ENCODE data around the gene MIOS. TPM values are rescaled to one million over a fixed set of nuclear protein-coding genes. Genes with fewer than 3 reads are reported as not detected.

Gene MIOS
- total RNA-seq, 4 donors from 2014 or later = 8.4 to 41.9 (median 26.1) TPM

- no peaks in the 10 kb centered on the region for H3K36me3 ChIP-seq
- 52 to 55% methylated on average over 2 of the region's 2 CpGs for WGBS, 2 donors (ENCODE audit: low coverage in 1 of 2)
- TF ChIP-seq, protein P1, sequence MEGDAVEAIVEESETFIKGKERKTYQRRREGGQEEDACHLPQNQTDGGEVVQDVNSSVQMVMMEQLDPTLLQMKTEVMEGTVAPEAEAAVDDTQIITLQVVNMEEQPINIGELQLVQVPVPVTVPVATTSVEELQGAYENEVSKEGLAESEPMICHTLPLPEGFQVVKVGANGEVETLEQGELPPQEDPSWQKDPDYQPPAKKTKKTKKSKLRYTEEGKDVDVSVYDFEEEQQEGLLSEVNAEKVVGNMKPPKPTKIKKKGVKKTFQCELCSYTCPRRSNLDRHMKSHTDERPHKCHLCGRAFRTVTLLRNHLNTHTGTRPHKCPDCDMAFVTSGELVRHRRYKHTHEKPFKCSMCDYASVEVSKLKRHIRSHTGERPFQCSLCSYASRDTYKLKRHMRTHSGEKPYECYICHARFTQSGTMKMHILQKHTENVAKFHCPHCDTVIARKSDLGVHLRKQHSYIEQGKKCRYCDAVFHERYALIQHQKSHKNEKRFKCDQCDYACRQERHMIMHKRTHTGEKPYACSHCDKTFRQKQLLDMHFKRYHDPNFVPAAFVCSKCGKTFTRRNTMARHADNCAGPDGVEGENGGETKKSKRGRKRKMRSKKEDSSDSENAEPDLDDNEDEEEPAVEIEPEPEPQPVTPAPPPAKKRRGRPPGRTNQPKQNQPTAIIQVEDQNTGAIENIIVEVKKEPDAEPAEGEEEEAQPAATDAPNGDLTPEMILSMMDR (IDR thresholded peaks at IDR 0.05) = no peak
- no peak for TF ChIP-seq POLR2AphosphoS5 (IDR thresholded peaks at IDR 0.05)
- no peak for TF ChIP-seq EP300 (IDR thresholded peaks at IDR 0.05; ENCODE audit: low read depth)
- no peak for TF ChIP-seq POLR2A (IDR thresholded peaks at IDR 0.05)
- DNase-seq = no peak
- in situ Hi-C loops (cut with MboI; ENCODE audit: low pct_ligation_motif_present in 1 of 4, low pct_unique_long_range_greater_than_20kb in 1 of 4, low sequenced_read_pairs in 3 of 4) = no loop called here
- peaks cover under 1 to 20% (median 6%) of the 10 kb centered on the region in 4 donors for H3K4me1 ChIP-seq
- H3K27ac ChIP-seq = no peak overlapping the region
- no peaks in the 10 kb centered on the region for H3K9me3 ChIP-seq
- no peak overlapping the region for H3K4me3 ChIP-seq
- no peaks in the 10 kb centered on the region for H3K27me3 ChIP-seq
- intact Hi-C loops (cut with DNase I; ENCODE audit: low total_unique reads) = no loop called here
Observed at GRCh38 chr7:7573701-7574100, 7.0 kb downstream of the MIOS start.

DNA sequence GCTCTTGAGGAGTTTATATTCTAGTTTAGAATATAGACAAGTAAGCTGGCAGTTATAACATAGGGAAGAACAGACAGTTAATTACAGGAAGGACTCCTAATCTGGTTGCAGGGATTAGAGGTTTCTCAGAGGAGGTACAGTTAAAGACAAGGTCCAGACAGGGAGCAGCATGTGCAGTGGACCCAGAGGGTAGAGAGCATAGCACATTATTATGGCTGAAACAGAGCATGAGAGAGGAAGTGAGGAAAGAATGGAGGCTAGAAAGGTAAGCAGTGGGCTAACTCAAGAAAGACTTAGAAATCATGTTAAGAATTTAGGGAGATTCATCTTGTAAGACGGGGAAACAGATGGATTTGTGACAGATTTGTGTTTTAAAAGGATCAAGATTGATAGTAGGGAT, 9.7 kb downstream of the MIOS start:
- H3K9me3 ChIP-seq = no peaks in the 10 kb centered on the region
- TF ChIP-seq POLR2AphosphoS5 (IDR thresholded peaks at IDR 0.05) (no peak), POLR2A (IDR thresholded peaks at IDR 0.05) (no peak), EP300 (IDR thresholded peaks at IDR 0.05; ENCODE audit: low read depth) (no peak)
- TF ChIP-seq, protein P1 (IDR thresholded peaks at IDR 0.05) = no peak
- H3K36me3 ChIP-seq = peaks cover 0 to 5% (median 0%) of the 10 kb centered on the region in 4 donors
- H3K27me3 ChIP-seq = no peaks in the 10 kb centered on the region
- 98% methylated on average over 1 of the region's 1 CpG; no CpG with 5 or more reads in 1 of the 2 donors for WGBS, 2 donors (ENCODE audit: low coverage in 1 of 2)
- DNase-seq = no peak
- no peak overlapping the region for H3K27ac ChIP-seq
- H3K4me1 ChIP-seq = no peaks in the 10 kb centered on the region
- intact Hi-C loops (cut with DNase I; ENCODE audit: low total_unique reads) = no loop called here
- in situ Hi-C loops (cut with MboI; ENCODE audit: low pct_ligation_motif_present in 1 of 4, low pct_unique_long_range_greater_than_20kb in 1 of 4, low sequenced_read_pairs in 3 of 4) = loop anchor here in 3 of 4 donors (25.0 kb wide), 1 partner anchor 636 kb away; no protein-coding TSS in a partner anchor
- H3K4me3 ChIP-seq = no peak overlapping the region

DNA sequence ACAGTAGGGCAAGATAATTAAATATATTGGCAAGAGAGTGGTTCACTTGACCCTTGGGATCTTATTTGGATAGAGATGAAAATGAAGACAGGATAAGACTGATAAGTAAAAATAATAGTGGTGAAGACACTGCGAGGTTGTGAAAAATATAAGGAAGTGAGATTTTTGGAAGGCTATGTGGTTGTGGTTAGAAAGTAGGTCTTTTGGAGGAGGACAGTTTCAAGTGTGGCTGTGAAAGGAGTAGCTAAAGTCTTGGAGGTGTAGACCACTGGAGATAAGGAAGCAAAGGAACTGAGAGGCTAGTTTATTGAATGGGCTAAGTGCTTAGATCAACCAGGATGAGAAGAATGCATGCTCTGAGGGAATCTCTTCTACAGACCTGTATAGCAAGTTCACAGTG, 11.2 kb downstream of the MIOS start:
- no peaks in the 10 kb centered on the region for H3K9me3 ChIP-seq
- TF ChIP-seq, protein P1 (IDR thresholded peaks at IDR 0.05) = no peak
- no peak for TF ChIP-seq EP300 (IDR thresholded peaks at IDR 0.05; ENCODE audit: low read depth)
- TF ChIP-seq POLR2A (IDR thresholded peaks at IDR 0.05) = no peak
- TF ChIP-seq POLR2AphosphoS5 (IDR thresholded peaks at IDR 0.05) = no peak
- no peaks in the 10 kb centered on the region for H3K27me3 ChIP-seq
- H3K4me1 ChIP-seq = no peaks in the 10 kb centered on the region
- no peak overlapping the region for H3K4me3 ChIP-seq
- WGBS, 2 donors (ENCODE audit: low coverage in 1 of 2) = 55 to 73% methylated on average over 1 of the region's 1 CpG
- in situ Hi-C loops (cut with MboI; ENCODE audit: low pct_ligation_motif_present in 1 of 4, low pct_unique_long_range_greater_than_20kb in 1 of 4, low sequenced_read_pairs in 3 of 4) = loop anchor here in 3 of 4 donors (25.0 kb wide), 1 partner anchor 634 kb away; no protein-coding TSS in a partner anchor
- no peak for DNase-seq
- intact Hi-C loops (cut with DNase I; ENCODE audit: low total_unique reads) = no loop called here
- no peak overlapping the region for H3K27ac ChIP-seq
- H3K36me3 ChIP-seq = peaks cover 0 to 9% (median 3%) of the 10 kb centered on the region in 4 donors

DNA sequence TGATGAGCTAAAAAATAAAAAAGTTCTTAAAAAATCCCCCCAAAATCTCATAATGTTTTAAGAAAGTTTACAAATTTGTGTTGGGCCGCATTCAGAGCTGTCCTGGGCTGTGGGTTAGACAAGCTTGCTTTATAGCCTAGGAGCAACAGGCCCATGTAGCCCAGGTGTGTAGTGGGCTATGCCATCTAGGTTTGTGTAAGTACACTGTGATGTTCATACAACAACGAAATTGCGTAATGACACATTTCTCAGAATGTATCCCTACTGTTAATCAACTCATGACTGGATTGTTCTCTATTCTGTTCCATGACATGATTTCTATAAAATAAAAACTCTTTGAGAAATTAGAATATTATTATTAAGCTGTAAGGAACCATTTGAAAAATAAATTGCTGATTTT, 13.0 kb downstream of the MIOS start:
- no peak for DNase-seq
- Histone ChIP-seq H3K27me3 (no peaks in the 10 kb centered on the region), H3K36me3 (peaks cover 0 to 11% (median 3%) of the 10 kb centered on the region in 4 donors), H3K4me3 (no peak overlapping the region), H3K4me1 (no peaks in the 10 kb centered on the region), H3K27ac (no peak overlapping the region), H3K9me3 (no peaks in the 10 kb centered on the region)
- 89 to 99% methylated on average over 3 of the region's 3 CpGs for WGBS, 2 donors (ENCODE audit: low coverage in 1 of 2)
- in situ Hi-C loops (cut with MboI; ENCODE audit: low pct_ligation_motif_present in 1 of 4, low pct_unique_long_range_greater_than_20kb in 1 of 4, low sequenced_read_pairs in 3 of 4) (loop anchor here in 3 of 4 donors (25.0 kb wide), 1 partner anchor 633 kb away; no protein-coding TSS in a partner anchor), intact Hi-C loops (cut with DNase I; ENCODE audit: low total_unique reads) (no loop called here)
- TF ChIP-seq POLR2AphosphoS5 (IDR thresholded peaks at IDR 0.05) = no peak
